MM.1S (cell line): ENCODE data around the gene CXADR.
"Not testable (repeated sequence)": the region's sequence is repeated elsewhere in the genome, so short reads cannot be mapped to it uniquely, and the experiment has no call there.

ENCODE experiments used
- EZH2 ChIP-seq: fragments of 300-600 bp; sonication (generic); optimal IDR thresholded peaks from 2 replicates; pipeline ENCODE3; 2017; ENCODE audit warnings: low read depth, mild to moderate bottlenecking, antibody characterized with exemption, low read length, mixed read lengths
- EZH2phosphoT487 ChIP-seq: fragments of 300-600 bp; sonication (generic); IDR thresholded peaks from 2 replicates; pipeline ENCODE4 v1.6.1; 2018; ENCODE audit warnings: antibody characterized with exemption, low read length
- TF ChIP-seq, protein P1 (sequence below): fragments of 300-600 bp; sonication (generic); IDR thresholded peaks from 2 replicates; pipeline ENCODE4 v1.5.1; 2016; ENCODE audit warnings: antibody characterized with exemption, low read length, mixed read lengths

DNA sequence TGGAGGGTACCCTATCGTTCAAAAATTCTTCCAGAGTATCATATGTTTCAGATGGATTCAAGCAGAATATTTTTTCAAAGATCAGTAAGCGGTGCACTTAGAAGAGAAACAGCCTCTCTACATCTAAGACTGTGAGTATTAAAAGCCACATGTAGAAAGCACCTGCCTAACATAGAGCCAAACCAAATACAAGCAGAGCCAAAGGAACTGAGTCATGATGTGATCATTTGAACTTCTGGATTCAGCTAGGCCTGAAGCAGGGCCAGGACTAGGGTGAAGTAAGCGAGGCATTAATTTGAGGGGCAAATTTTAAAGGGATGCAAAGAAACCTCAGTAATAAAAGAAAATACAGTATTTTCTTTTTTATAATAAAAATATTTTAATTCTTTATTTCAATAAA lies 23.3 kb upstream of the CXADR start:
- TF ChIP-seq EZH2, EZH2phosphoT487: not testable (repeated sequence)
- TF ChIP-seq, protein P1, sequence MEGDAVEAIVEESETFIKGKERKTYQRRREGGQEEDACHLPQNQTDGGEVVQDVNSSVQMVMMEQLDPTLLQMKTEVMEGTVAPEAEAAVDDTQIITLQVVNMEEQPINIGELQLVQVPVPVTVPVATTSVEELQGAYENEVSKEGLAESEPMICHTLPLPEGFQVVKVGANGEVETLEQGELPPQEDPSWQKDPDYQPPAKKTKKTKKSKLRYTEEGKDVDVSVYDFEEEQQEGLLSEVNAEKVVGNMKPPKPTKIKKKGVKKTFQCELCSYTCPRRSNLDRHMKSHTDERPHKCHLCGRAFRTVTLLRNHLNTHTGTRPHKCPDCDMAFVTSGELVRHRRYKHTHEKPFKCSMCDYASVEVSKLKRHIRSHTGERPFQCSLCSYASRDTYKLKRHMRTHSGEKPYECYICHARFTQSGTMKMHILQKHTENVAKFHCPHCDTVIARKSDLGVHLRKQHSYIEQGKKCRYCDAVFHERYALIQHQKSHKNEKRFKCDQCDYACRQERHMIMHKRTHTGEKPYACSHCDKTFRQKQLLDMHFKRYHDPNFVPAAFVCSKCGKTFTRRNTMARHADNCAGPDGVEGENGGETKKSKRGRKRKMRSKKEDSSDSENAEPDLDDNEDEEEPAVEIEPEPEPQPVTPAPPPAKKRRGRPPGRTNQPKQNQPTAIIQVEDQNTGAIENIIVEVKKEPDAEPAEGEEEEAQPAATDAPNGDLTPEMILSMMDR = not testable (repeated sequence)
